ENCODE data around the gene PTPRT.

PTPRT gene

DNA sequence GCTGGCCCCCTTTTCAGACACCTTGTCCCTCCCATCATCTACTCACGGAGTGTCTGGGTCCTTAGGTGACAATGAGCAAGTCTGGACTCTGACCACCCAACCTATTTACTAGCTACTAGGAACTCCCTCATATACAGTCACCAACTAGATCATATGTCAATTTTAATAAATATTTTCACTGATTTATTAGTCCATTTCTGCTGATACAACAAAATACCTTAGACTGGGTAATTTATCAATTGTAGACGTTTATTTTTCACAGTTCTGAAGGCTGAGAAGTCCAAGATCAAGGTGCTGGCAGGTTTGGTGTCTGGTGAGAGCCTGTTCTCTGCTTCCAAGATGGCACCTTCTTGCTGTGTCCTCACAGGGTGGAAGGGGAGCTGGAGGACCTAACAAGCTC lies 229.7 kb downstream of the PTPRT start:
- Histone ChIP-seq H3K27me3 (ENCODE audit: insufficient read depth, low read length, poor library complexity) (peaks cover 9% of the 10 kb centered on the region), H3K4me3 (ENCODE audit: low read depth in 1 of 2, low read length in 2 of 2) (no peak overlapping the region), H3K9me3 (ENCODE audit: insufficient read depth, low read length, severe bottlenecking) (no peaks in the 10 kb centered on the region), H3K27ac (ENCODE audit: low read length) (no peak overlapping the region), H3K36me3 (ENCODE audit: insufficient read depth, low read length) (no peaks in the 10 kb centered on the region), H3K4me1 (ENCODE audit: insufficient read depth, low read length) (no peaks in the 10 kb centered on the region), H4K20me1 (ENCODE audit: insufficient read depth, low read length) (no peaks in the 10 kb centered on the region; the same call in 1 of the 2 replicates), H3K79me2 (ENCODE audit: insufficient read depth, low read length) (no peaks in the 10 kb centered on the region), H3K4me2 (ENCODE audit: insufficient read depth, low read length) (no peak overlapping the region), H3K9ac (ENCODE audit: low read depth, low read length) (no peak overlapping the region), H2AFZ (ENCODE audit: low read depth, low read length) (no peak overlapping the region)
- TF ChIP-seq, protein P1, sequence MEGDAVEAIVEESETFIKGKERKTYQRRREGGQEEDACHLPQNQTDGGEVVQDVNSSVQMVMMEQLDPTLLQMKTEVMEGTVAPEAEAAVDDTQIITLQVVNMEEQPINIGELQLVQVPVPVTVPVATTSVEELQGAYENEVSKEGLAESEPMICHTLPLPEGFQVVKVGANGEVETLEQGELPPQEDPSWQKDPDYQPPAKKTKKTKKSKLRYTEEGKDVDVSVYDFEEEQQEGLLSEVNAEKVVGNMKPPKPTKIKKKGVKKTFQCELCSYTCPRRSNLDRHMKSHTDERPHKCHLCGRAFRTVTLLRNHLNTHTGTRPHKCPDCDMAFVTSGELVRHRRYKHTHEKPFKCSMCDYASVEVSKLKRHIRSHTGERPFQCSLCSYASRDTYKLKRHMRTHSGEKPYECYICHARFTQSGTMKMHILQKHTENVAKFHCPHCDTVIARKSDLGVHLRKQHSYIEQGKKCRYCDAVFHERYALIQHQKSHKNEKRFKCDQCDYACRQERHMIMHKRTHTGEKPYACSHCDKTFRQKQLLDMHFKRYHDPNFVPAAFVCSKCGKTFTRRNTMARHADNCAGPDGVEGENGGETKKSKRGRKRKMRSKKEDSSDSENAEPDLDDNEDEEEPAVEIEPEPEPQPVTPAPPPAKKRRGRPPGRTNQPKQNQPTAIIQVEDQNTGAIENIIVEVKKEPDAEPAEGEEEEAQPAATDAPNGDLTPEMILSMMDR (IDR thresholded peaks at IDR 0.05; ENCODE audit: borderline replicate concordance, extremely low read depth, low read length, poor library complexity, severe bottlenecking): no peak
- no peak for TF ChIP-seq EZH2 (IDR thresholded peaks at IDR 0.05; ENCODE audit: borderline replicate concordance, low read depth, low read length, severe bottlenecking)
- DNase-seq (no peak), ATAC-seq (ENCODE audit: insufficient read depth, low read depth) (no peak)

DNA sequence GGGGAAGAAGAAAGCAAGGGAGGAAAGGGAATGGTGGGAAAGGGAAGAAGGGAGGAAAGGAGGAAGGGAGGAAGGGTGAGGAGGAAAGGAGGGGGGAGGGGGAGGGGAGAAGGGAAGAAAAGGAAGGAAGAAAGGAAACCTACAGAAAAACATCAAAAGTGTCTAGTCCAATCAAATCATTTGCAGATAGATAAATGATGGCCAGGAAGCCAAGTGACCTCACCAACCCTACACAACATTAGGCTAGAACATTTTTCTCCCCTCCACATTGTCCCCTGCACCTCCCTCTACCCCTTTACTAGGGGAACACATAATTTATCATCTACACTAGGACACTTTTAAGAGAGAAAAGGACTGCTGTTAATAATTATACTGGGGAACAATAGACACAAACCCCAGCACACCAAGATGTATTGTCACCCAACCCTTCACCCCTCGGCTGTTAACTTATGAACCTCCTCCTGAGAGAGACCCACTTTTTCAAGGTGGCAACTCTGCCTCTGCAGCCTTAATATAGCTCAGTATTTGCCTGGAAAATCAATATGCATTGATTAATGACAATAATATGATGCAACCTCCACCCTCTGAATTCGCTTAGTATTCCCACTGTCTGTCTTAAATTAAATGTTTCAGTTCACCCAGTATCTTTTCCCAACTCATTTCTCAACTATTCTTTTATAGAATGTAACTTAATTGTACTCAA lies 231.2 kb downstream of the PTPRT start:
- no peak overlapping the region for H3K4me3 ChIP-seq (ENCODE audit: low read depth in 1 of 2, low read length in 2 of 2)
- no peak overlapping the region for H3K27ac ChIP-seq (ENCODE audit: low read length)
- H3K4me2 ChIP-seq (ENCODE audit: insufficient read depth, low read length): no peak overlapping the region
- H3K9ac ChIP-seq (ENCODE audit: low read depth, low read length): no peak overlapping the region
- ATAC-seq (ENCODE audit: insufficient read depth, low read depth): no peak
- H4K20me1 ChIP-seq (ENCODE audit: insufficient read depth, low read length): no peaks in the 10 kb centered on the region; the same call in 1 of the 2 replicates
- H2AFZ ChIP-seq (ENCODE audit: low read depth, low read length): no peak overlapping the region
- no peaks in the 10 kb centered on the region for H3K9me3 ChIP-seq (ENCODE audit: insufficient read depth, low read length, severe bottlenecking)
- no peaks in the 10 kb centered on the region for H3K36me3 ChIP-seq (ENCODE audit: insufficient read depth, low read length)
- H3K4me1 ChIP-seq (ENCODE audit: insufficient read depth, low read length): no peaks in the 10 kb centered on the region
- no peak for DNase-seq
- H3K27me3 ChIP-seq (ENCODE audit: insufficient read depth, low read length, poor library complexity): peaks cover under 1% of the 10 kb centered on the region
- H3K79me2 ChIP-seq (ENCODE audit: insufficient read depth, low read length): no peaks in the 10 kb centered on the region
- TF ChIP-seq, protein P1 (IDR thresholded peaks at IDR 0.05; ENCODE audit: borderline replicate concordance, extremely low read depth, low read length, poor library complexity, severe bottlenecking): no peak

DNA sequence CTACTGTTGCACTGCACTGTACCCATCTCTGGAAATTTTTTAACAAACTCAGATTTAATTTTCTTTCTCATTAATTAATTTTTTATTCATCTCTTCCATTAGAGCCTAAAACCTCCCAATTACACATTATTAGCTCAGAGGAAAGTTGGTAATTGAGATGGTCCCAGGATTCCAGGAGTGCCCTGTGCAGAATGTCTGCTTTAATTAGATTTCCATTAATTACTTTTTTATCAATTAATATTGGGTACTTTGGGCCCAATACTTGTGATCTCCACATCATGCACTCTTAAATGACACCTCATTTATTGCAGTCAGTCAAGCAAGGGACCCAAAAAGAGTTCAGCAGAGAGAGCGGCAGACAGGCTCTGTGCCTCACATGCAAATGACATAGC lies 232.0 kb downstream of the PTPRT start:
- DNase-seq (no peak), ATAC-seq (ENCODE audit: insufficient read depth, low read depth) (no peak)
- Histone ChIP-seq H2AFZ (ENCODE audit: low read depth, low read length) (no peak overlapping the region), H3K4me1 (ENCODE audit: insufficient read depth, low read length) (no peaks in the 10 kb centered on the region), H3K4me3 (ENCODE audit: low read depth in 1 of 2, low read length in 2 of 2) (no peak overlapping the region), H3K27ac (ENCODE audit: low read length) (no peak overlapping the region), H3K27me3 (ENCODE audit: insufficient read depth, low read length, poor library complexity) (no peaks in the 10 kb centered on the region), H3K36me3 (ENCODE audit: insufficient read depth, low read length) (no peaks in the 10 kb centered on the region), H3K4me2 (ENCODE audit: insufficient read depth, low read length) (no peak overlapping the region), H3K9me3 (ENCODE audit: insufficient read depth, low read length, severe bottlenecking) (no peaks in the 10 kb centered on the region), H3K9ac (ENCODE audit: low read depth, low read length) (no peak overlapping the region), H4K20me1 (ENCODE audit: insufficient read depth, low read length) (no peaks in the 10 kb centered on the region; the same call in 1 of the 2 replicates), H3K79me2 (ENCODE audit: insufficient read depth, low read length) (no peaks in the 10 kb centered on the region)
- no peak for TF ChIP-seq EZH2 (IDR thresholded peaks at IDR 0.05; ENCODE audit: borderline replicate concordance, low read depth, low read length, severe bottlenecking)
- TF ChIP-seq, protein P1 (IDR thresholded peaks at IDR 0.05; ENCODE audit: borderline replicate concordance, extremely low read depth, low read length, poor library complexity, severe bottlenecking): no peak
